Activated T-cell treated with anti-CD3 and anti-CD28 coated beads for 24 hours (primary cell): ENCODE results near the gene CNKSR3.

Experiments
- DNase-seq: peaks from one replicate; pipeline ENCODE4 v3.0.0-alpha.2; 2020; ENCODE audit warnings: low read depth

The CNKSR3 gene

GRCh38 chr6:154383273-154383672, 127.2 kb downstream of the CNKSR3 start:
- DNase-seq, result no peak

DNA sequence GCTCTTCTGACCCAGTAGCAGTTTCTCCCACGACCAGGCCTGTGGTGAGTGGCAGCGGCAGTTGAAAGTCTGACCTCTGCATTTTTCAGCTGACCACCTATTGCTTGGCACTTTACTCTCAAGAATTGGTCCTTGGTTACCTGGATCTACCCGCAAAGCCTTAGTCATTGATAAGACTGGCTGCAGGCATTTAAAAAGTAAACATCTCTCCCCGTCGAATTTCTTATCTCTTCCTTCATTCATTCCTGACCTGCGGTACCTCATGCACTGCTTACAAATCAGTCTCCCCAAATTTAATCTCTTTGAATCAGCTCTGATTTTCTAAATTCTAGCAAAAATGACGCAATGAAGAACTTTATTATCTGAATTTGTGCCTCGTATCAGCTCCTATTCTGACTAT, 127.7 kb downstream of the CNKSR3 start:
- DNase-seq, result no peak

DNA sequence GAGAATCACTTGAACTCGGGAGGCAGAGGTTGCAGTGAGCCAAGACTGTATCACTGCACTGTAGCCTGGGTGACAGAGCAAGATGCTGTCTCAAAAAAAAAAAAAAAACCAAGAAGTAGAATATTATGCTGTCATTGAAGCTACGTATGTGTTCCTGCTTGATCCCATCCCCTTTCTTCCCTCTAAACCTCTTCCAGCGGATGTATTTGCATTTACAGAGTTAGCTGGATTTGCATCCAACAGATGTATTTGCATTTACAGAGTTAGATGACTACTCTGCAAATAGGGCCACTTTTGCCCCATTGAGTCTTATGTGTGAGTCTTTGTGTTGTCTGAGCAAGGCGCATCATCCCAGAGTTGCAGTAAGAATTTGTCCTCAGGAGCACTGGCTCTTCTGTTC, 128.9 kb downstream of the CNKSR3 start:
- DNase-seq, result no peak

- no peak for DNase-seq
These were observed 129.7 kb downstream of the CNKSR3 start for GRCh38 chr6:154380741-154381140.

- DNase-seq, result no peak
These were observed 130.9 kb downstream of the CNKSR3 start for GRCh38 chr6:154379585-154379984.

GRCh38 chr6:154378518-154378917, 132.0 kb downstream of the CNKSR3 start:
- no peak for DNase-seq

DNA sequence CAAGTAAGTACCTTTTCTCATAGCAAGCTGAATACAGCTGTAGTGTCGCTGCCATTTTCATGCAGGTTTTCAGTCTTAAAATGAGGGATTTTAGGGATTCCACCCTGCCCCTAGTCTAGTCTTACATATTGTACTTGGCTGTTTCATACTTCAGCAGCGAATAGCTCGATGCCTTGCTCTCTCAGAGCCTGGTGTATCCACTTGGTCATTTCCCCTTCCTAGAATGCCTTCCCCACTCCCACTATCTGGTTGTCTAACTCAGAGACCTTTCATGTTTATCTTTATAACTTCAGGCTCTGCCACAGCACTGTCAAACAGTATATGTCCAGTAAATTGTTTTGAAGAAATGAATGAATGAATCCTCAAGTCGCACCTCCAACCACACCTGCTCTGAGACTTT, 132.8 kb downstream of the CNKSR3 start:
- no peak for DNase-seq

DNA sequence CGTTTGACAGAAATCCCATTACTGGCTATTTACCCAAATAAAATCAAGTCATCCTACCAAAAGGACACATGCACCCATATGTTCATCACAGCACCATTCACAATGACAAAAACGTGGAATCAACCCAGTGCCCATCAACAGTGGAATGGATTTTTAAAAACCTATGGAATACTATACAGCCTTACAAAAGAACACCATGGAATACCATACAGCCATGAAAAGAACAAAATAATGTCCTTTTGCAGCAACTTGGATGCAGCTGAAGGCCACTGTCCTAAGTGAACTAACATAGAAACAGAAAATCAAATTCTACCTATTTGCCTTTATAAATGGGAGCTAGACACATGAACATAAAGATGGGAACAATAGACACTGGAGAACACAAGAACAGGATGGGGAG, 136.5 kb downstream of the CNKSR3 start:
- no peak for DNase-seq

- no peak for DNase-seq
These were observed 139.2 kb downstream of the CNKSR3 start for GRCh38 chr6:154371281-154371680.

DNA sequence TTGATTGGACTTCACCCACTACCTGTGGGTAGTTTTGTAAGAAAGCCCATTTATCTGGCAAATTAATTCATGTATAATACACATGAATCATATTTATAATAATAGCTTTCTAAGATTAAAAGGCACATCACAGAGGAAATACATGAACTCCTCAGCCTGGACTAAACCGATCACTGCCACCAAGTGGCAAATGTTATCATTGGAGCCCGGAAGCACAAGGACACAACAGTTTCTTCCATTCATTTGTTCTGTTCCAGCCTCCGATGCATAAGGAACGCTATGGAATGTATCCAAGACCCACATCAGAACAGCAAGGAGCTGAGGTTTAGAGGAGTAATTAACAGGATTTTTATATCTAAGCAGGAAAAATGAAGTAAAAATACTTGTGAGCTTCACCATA, 139.9 kb downstream of the CNKSR3 start:
- no peak for DNase-seq

DNA sequence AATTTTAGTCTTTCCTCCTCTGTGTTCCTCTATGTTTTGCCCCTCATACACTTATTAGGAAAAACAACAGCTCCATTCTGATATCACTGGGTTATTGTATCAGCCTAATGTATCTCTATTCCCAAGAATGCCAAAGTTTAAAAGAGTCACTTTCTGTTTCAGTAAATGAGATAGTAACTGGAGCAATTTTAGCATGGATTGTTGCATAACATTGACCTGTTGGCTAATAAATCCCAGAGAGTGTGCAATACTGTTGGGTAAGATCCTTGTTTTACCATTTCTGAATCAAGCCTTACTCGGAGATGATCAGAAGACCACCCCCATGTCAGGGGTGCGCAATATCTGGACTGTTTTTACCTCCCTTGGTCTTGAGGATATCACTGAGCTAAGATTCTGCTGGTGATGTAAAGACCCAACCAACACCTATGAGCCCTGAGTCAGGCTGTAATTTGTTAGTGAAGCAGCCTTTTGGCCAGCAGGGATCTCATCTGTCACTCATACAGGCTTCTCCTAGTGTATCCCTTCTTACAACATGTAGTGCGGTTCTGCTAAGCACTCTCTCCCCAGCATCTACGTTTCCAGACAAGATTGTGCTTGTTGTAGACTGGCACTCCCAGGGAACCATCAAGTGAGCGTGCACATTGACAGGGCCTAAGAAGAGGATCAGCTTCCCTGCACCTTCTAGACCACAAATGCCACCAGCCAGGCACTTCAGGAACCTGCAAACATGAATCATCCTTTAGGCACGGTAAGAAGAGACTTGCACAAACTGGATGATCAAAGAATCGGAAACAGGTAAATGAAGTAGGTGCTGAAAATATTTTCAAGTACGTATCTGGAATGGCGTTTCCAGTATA, 142.4 kb downstream of the CNKSR3 start:
- DNase-seq, result no peak

DNA sequence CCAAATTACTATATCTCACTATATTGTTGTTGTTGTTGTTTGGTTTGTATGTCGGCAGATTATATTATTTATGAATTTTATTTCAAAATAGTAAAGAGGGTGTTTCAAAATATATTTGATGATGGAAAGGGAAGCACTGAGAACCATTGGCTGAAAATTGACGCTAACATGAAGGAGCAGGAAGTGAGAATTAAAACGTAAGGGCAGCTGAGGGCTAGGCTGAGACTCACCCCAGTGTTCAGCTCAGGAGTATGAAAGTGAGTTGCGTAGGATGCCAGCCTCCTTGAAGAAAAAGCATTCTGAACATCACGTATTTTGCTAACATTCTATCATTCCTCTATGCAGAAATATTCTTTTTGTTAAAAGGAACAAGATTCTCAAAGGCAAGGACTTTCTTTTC, 143.1 kb downstream of the CNKSR3 start:
- no peak for DNase-seq

- DNase-seq, result no peak
These were observed 146.7 kb downstream of the CNKSR3 start for GRCh38 chr6:154363821-154364220.

GRCh38 chr6:154361476-154361875, 149.0 kb downstream of the CNKSR3 start:
- no peak for DNase-seq

GRCh38 chr6:154360476-154360875, 150.0 kb downstream of the CNKSR3 start:
- no peak for DNase-seq

DNA sequence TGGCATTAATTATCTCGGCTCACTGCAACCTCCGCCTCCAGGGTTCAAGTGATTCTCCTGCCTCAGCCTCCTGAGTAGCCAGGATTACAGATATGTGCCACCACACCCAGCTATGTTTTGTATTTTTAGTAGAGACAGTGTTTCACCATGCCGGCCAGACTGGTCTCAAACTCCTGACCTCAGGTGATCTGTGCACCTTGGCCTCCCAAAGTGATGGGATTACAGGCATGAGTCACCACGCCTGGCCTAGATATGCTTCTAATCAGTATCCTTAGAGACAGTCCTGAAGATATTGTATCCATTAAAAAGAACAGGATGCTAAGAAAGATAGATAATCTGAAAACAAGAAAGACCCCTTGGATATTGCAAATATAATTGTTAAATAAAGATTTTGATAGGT, 150.8 kb downstream of the CNKSR3 start:
- DNase-seq, result no peak

DNA sequence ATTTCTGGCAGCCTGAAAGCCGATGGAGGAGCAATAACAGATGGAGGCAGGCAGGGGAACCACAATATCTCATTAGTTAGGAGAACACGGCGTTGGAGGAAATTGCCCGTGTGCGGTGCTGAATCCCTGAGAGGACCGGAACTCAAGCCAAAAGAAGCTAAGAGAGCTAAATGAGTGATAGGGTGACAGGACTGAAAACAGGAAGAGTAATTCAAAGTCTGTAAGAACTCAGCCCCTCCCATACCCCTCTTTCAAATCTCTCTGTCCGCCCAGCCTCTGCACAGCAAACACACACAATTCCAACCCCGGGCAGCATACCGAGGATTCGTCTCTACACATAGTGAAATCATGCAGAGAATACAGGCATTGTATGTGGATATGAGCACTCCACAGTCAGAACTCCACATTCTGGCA, 151.3 kb downstream of the CNKSR3 start:
- no peak for DNase-seq

GRCh38 chr6:154358019-154358545, 152.4 kb downstream of the CNKSR3 start:
- no peak for DNase-seq

DNA sequence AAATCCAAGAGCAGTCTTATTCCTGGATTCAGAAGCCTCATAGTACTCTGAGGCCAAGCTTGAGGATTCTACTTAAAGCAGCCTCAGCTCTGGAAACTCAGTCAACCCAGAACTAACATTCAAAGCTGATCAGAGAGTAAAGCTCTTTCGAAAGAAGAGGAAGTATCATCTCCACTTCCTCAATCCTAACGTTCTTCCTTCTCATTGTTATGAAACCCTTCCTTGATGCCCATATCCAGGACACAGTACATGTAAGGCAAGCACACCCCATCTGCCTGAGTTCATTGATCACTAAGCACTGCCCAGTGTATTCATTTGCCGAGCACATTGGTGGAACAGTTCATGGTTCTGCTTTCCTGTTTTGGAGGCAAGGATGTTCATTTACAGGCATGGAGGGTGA, 153.8 kb downstream of the CNKSR3 start, which contains the start of gene IPCEF1:
Gene IPCEF1, minus strand, starts transcription at position 114 of the 400 bp plus-strand sequence. CDS start 90,856 bp downstream, outside the sequence.
- no peak for DNase-seq

DNA sequence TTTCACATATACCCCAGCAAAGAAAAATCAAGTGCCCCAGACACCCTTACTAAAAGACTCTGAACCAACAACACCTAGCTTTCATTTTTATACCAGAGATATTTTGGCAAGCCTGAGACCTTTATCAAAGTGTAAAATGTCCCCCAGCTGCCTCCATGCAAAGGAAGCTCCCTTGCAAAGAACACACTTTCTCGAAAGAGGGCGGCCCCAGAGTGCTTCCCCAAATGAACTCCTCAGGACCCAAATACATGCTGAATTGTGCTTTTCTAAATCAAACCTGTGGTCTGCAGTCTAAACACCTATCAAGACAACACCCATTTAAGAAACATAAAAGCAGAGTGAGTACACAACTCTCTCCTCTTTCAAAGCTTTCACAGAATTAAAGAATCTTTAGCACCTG, 154.4 kb downstream of the CNKSR3 start:
- DNase-seq, result no peak

GRCh38 chr6:154354265-154354777, 156.2 kb downstream of the CNKSR3 start:
- DNase-seq, result no peak

GRCh38 chr6:154353626-154354025, 156.9 kb downstream of the CNKSR3 start:
- DNase-seq, result no peak

- peak; percentile 33 for DNase-seq
These were observed 157.4 kb downstream of the CNKSR3 start for GRCh38 chr6:154352898-154353585.
